ES-I3 (cell line): ENCODE measurements around the gene AKNA.

Experiments
- H3K36me3 ChIP-seq: 2 replicates; pipeline ENCODE4 v1.6.1; 2013; ENCODE audit warnings: mild to moderate bottlenecking, low read length, control low read depth, moderate library complexity; ENCODE audit not compliant: insufficient read depth
- H3K4me1 ChIP-seq: 2 replicates; pipeline ENCODE4 v1.6.1; 2013; ENCODE audit warnings: mild to moderate bottlenecking, control low read depth, low read length; ENCODE audit not compliant: insufficient read depth
- H3K9ac ChIP-seq: 2 replicates; pipeline ENCODE4 v1.6.1; 2013; ENCODE audit warnings: low read depth, mild to moderate bottlenecking, low read length, moderate library complexity
- H3K9me3 ChIP-seq: 2 replicates; pipeline ENCODE4 v1.6.1; 2013; ENCODE audit warnings: mild to moderate bottlenecking, low read length, moderate library complexity; ENCODE audit not compliant: control insufficient read depth, insufficient read depth

AKNA gene

DNA sequence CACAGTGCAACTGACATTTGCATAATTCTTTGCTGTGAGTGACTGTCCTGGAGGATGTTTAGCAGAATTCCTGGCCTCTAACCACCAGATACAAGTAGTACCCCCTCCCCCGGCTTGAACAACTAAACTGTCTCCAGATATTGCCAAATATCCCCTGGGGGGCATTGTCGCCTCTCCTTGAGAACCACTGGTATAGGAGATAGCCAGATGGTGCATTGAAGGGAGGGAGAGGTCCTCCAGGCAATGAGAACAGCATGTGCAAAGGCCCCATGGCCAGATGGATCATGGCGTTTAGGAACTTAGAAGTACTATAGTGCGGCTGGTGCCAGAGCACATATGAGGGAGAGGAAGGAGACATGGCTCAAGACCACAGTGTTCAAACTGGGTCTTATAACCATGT, 83.8 kb downstream of the AKNA start:
- H3K36me3 ChIP-seq, result no peaks in the 10 kb centered on the region; the same call in 1 of the 2 replicates
- H3K4me1 ChIP-seq, result no peaks in the 10 kb centered on the region
- H3K9ac ChIP-seq, result no peak overlapping the region
- no peaks in the 10 kb centered on the region for H3K9me3 ChIP-seq

DNA sequence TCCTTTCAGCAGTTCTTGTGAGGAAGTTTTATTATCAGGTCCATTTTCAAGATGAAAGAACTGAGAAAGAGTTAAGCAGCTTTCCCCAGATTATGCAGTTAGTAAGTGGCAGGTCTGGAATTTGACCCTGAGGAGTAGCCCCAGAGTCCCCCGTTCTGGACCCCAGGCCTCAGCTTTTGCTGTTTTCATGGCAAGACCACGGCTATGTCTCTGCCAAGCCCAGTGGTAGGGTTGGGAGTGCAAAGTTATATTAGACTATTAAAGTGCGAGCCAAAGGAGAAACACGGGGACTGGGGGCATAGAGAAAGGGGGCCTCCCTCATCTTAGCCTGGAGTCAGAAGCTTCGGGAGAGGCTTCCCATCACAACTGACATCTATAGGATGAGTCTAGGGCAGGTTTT, 84.2 kb downstream of the AKNA start:
- no peaks in the 10 kb centered on the region for H3K9me3 ChIP-seq
- H3K36me3 ChIP-seq, result no peaks in the 10 kb centered on the region; the same call in 1 of the 2 replicates
- no peaks in the 10 kb centered on the region for H3K4me1 ChIP-seq
- no peak overlapping the region for H3K9ac ChIP-seq

DNA sequence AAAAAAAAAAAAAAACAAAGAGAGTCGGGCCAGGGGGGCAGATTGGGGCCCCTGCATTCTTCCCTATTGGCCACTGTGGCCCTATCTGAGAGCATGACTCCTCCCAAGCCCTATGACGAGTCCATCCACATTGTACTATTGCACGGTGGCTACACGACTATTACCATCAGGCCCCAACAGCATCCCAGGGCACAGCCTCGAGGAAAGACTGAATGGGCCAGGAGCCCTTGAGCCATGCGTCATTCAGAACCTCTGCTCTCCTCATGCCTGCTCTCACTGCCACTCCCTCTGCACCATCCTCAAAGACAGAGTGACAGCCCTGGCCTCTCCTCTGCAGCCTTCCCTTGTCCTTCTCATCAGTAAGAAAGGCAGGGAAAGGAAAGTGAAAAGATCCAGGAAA, 85.1 kb downstream of the AKNA start:
- Histone ChIP-seq H3K9me3 (no peaks in the 10 kb centered on the region), H3K4me1 (no peaks in the 10 kb centered on the region), H3K36me3 (no peaks in the 10 kb centered on the region; the same call in 1 of the 2 replicates), H3K9ac (no peak overlapping the region)

DNA sequence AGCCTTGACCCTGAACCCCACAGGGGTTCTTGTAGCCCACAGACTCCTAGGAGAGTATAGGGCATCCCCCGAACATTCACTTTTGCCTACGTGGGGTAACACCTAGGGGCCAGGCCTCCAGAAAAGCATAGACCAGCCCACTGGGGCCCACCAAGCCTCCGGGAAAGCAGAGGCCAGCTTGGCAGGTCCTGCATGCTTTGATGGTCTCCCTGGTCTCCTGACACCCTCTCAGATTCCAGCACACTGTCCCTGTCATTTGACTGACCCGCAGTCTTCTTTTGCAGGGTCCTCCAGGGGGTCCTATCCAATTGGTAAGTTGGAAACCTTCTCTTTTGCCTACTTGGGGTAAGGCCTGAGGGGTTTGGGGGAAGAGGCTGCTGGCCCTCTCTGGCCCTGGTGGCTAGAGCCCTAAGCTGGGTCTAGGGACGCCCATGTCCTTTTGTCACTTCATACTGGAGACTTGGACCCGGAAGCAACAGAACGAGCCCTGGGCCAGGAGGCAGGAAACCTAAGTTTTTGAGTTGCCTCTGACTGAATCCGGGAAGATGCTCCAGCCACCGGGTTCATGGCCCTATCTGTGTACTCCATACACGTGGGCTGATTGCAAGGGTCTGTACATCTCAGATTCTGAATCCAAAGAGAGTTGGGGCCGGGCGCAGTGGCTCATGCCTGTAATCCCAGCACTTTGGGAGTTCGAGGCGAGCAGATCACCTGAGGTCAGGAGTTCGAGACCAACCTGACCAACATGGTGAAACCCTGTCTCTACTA, 85.8 kb downstream of the AKNA start:
- Histone ChIP-seq H3K4me1 (no peaks in the 10 kb centered on the region), H3K36me3 (no peaks in the 10 kb centered on the region; the same call in 1 of the 2 replicates), H3K9ac (no peak overlapping the region)

DNA sequence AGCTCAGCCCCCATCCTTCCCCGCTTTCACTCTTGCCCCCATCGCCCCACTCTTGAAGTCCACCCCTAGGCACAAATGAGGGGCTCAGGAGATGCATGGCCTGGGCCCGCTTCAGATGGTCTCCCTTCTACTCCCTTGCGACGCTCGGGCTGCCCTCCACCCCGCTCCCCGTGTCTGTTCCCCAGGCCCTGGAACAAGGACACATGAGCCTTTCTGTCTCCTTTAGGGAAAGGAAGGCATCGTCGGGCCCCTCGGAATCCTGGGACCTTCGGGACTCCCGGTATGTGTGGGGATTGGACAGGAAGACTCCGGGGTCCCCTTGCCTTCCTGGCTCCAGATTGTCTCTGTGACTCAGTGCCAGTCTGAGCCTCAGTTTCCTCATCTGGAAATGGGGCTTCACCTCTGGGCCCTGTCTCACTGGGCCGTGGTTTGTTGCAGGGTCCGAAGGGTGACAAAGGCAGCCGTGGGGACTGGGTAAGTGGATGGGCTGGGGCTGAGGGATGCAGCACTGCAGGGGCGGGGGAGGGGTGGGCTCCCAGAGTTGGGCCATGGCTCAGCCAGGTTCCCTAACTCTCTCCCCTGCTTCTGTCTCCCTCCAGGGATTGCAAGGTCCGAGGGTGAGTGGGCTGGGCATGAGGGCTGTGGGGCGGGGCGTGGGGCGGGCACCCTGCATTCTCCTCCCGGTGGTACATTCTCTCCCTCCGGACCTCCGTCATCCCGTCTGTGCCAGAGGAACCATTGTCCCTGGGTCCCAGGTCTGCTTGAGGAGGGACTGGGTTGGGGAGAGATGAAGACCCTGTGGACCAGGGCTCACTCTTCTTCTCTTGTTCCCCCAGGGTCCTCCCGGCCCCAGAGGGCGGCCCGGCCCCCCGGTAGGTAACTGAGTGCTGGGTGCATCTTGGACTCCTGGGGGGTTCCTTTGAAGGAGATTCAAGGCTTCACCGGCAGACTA, 86.7 kb downstream of the AKNA start:
- H3K9me3 ChIP-seq, result no peaks in the 10 kb centered on the region
- H3K4me1 ChIP-seq, result no peaks in the 10 kb centered on the region
- H3K9ac ChIP-seq, result no peak overlapping the region
- no peaks in the 10 kb centered on the region; the same call in 1 of the 2 replicates for H3K36me3 ChIP-seq

More for the DNA sequence above, 85.8 kb downstream of the AKNA start:
- H3K9me3 ChIP-seq, result no peaks in the 10 kb centered on the region

DNA sequence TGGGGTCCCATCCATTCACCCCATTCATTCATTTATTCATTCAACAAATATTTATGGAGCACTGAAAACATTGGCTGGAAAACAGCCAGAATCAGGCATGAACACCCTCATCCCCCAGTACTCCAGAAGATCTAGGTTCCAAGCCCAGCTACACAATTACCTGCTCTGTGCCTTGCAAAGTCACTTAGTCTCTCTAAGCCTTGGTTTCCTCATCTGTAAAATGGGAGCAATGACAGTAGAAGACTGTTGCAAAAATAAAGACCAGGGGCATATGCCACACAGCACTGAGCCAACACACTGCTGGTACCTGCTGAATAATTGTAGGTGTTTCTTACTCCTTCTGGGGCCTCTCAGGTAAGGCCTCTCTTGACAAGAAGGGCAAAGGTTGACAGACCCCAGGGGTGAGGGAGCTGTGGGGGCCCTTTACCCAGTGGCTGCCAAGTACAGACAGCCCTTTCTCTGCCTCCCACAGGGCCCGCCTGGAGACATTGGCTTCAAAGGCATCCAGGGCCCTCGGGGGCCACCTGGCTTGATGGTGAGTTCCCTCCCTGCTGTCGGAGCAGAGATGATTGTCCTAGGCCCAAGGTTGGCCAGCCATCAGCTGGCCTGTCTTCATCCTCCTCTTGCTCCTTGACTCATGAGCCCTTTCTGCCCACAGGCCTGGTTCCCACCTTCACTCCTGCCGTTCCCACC, 87.5 kb downstream of the AKNA start:
- Histone ChIP-seq H3K36me3 (no peaks in the 10 kb centered on the region; the same call in 1 of the 2 replicates), H3K9me3 (no peaks in the 10 kb centered on the region; the same call in 1 of the 2 replicates), H3K9ac (no peak overlapping the region), H3K4me1 (no peaks in the 10 kb centered on the region)

DNA sequence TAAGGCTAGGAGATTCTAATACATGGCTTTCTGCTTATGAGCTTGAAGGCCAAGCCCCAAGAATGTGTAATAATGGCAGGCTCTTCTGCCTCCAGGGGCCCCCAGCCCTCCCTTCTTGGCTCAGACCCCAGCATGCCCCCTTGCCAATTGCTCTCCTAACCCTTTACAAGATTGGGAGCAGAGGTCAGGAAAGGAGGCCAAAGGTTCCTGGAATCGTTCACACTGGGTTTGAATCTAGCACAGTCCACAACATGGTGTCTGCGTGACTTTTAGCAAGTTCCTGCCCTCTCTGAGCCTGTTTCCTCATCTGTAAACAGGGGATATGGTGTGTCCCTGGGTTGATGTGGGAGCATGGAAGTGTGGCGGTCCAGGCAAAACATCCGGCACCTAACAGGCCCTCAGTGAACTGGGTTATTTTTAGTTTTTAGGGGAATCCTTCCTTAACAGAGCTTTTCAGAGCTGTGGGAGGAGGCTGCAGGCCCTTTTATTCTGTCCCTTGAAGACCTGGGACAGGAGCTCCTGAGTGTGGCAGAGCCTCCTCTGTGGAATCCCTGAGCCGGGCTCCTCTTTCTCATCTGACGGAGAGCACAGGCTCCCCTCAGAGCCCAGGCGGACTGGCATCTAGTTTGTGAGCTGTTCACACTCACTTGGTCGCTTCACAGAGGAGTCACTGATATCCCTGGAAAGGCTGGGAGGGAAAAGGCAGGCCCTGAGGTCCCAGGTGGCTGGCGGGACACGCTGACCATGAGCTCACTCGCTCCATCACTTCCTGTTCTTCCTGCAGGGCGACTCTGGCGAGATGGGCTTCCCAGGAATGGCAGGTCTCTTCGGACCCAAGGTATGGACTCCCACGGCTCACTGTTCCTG, 88.3 kb downstream of the AKNA start:
- H3K9ac ChIP-seq, result no peak overlapping the region
- H3K9me3 ChIP-seq, result no peaks in the 10 kb centered on the region; the same call in 1 of the 2 replicates
- no peaks in the 10 kb centered on the region for H3K4me1 ChIP-seq
- no peaks in the 10 kb centered on the region; the same call in 1 of the 2 replicates for H3K36me3 ChIP-seq

DNA sequence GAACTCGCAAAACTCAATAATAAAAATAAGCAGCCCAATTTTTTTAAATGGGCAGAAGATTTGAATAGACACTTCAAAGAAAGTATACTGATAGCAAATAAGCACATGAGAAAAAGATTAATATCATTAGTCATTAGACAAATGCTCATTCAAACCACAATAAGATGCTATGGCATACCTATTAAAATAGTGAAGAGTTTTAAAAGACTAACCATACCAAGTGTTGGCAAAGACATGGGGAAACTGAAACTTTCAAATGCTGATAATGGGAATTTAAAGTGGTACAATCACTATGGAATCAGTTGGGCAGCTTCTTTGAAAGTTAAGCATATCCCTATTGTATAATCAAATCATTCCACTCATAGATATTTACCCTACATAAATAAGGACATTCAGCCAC, 91.4 kb downstream of the AKNA start:
- no peaks in the 10 kb centered on the region; the same call in 1 of the 2 replicates for H3K9me3 ChIP-seq
- peaks cover 2% of the 10 kb centered on the region; the same call in 1 of the 2 replicates for H3K36me3 ChIP-seq
- H3K4me1 ChIP-seq, result no peaks in the 10 kb centered on the region
- H3K9ac ChIP-seq, result no peak overlapping the region

DNA sequence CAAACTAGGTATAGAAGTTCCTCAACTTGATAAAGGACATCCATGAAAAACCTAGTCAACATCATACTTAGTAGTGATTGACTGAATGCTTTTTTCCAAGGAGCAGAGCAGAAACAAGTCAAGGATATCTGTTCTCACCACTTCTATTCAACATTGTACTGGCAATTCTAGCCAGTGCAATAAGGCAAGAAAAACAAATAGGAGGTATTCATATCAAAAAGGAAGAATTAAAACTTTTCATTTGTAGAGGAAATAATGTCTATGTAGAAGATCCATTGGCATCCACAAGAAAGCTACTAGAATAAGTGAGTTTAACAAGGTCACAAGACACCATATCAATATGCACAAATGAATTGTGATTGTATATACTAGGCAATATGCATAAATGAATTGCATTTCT, 93.1 kb downstream of the AKNA start:
- Histone ChIP-seq H3K9ac (no peak overlapping the region), H3K9me3 (no peaks in the 10 kb centered on the region; the same call in 1 of the 2 replicates), H3K36me3 (peaks cover 2% of the 10 kb centered on the region; the same call in 1 of the 2 replicates), H3K4me1 (no peaks in the 10 kb centered on the region)

DNA sequence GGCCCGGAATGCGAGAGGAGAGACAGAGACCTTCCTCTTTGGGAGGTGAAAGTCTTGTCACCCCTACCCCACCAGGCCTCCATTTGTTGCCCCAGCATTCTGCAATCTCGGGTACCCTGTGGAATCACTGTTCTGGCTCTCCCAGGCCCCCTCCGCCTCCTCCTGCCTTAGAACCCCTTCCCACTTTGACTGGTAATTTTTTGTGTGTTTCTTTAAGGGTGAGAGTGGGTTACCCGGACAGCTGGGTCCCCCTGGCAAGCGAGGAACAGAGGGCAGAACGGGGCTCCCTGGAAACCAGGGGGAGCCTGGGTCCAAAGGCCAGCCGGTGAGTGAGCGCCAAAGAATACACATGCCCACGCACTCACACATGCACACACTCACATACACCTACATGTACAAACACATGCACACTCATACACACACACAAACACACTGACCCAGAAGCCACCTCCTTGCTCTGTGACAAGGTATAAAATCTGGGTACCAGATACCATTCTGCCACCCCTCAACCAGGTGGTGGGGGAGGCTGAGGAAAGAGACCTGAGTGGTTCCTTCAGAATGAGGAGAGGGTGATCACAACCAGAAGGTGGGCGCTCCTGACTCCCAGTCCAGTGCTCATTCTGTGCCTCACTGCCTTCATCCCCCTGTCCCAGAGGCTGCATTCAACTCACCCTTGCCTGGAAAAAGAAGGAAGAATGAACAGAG, 95.7 kb downstream of the AKNA start:
- Histone ChIP-seq H3K4me1 (peaks cover 9% of the 10 kb centered on the region; the same call in 1 of the 2 replicates), H3K9ac (no peak overlapping the region), H3K36me3 (peaks cover 2% of the 10 kb centered on the region; the same call in 1 of the 2 replicates), H3K9me3 (no peaks in the 10 kb centered on the region; the same call in 1 of the 2 replicates)

DNA sequence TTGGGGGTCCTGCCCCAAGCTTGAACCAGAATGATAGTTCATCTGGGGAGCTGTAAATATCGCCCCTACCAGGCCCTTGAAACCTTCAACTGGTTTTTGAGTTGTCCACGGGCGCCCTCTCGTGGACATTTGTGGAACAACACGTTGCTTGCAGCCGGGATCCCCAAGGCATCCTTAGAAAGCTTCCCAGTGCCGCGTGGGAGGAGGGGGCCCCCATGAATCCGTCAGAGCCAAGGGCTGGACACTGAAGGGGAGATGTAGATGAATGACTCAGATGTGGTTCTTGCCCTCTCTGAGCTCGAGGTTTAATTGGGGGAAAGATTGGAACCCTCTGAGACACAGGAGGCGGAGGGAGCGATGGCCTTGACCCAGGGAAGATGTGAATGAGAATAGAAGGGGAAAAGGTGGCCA, 96.7 kb downstream of the AKNA start:
- Histone ChIP-seq H3K4me1 (peaks cover 9% of the 10 kb centered on the region; the same call in 1 of the 2 replicates), H3K9me3 (no peaks in the 10 kb centered on the region; the same call in 1 of the 2 replicates), H3K9ac (no peak overlapping the region), H3K36me3 (peaks cover 2% of the 10 kb centered on the region; the same call in 1 of the 2 replicates)

DNA sequence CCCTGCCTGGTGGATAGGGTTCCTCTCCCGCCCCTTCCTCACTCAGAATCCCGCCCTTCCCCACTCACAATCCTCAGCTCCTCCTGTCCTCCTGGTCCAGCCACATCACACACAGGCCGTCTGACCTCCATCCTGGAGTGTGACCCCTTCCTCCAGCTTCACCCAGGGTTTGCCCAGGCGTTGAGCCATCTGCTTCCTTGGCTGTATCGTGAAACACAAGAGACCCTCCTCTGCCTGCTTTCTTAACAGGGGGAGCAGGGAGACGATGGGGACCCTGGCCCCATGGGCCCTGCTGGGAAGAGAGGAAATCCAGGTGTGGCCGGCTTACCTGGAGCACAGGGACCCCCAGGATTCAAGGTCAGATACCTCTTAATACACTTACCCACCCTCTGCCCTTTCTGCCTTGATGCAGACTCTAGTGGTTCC, 97.2 kb downstream of the AKNA start:
- H3K4me1 ChIP-seq, result peaks cover 13% of the 10 kb centered on the region; the same call in 1 of the 2 replicates
- H3K36me3 ChIP-seq, result peaks cover 2% of the 10 kb centered on the region; the same call in 1 of the 2 replicates
- H3K9me3 ChIP-seq, result no peaks in the 10 kb centered on the region; the same call in 1 of the 2 replicates
- H3K9ac ChIP-seq, result no peak overlapping the region
